Measurements from ENCODE around the gene ZNF22.

The ZNF22 gene

GRCh38 chr10:44961931-44962750, 38.6 kb upstream of the ZNF22 start:
- no peak overlapping the region for H3K27ac ChIP-seq (ENCODE audit: poor library complexity, severe bottlenecking)
- no peaks in the 10 kb centered on the region for H3K36me3 ChIP-seq (ENCODE audit: low read depth)
- no peaks in the 10 kb centered on the region for H3K27me3 ChIP-seq (ENCODE audit: insufficient read depth, poor library complexity, severe bottlenecking)
- H3K4me3 ChIP-seq (ENCODE audit: severe bottlenecking), result no peak overlapping the region
- ATAC-seq (ENCODE audit: low read depth) (no peak), DNase-seq (ENCODE audit: low spot score) (no peak)
- no peaks in the 10 kb centered on the region for H3K4me1 ChIP-seq (ENCODE audit: insufficient read depth, poor library complexity, severe bottlenecking)
- H3K9me3 ChIP-seq (ENCODE audit: severe bottlenecking), result no peaks in the 10 kb centered on the region
- TF ChIP-seq CTCF (IDR thresholded peaks at IDR 0.05; ENCODE audit: poor library complexity, severe bottlenecking), result no peak

GRCh38 chr10:44962870-44963738, 37.6 kb upstream of the ZNF22 start:
- ATAC-seq (ENCODE audit: low read depth) (no peak), DNase-seq (ENCODE audit: low spot score) (no peak)
- no peaks in the 10 kb centered on the region for H3K36me3 ChIP-seq (ENCODE audit: low read depth)
- no peak overlapping the region for H3K27ac ChIP-seq (ENCODE audit: poor library complexity, severe bottlenecking)
- no peaks in the 10 kb centered on the region for H3K27me3 ChIP-seq (ENCODE audit: insufficient read depth, poor library complexity, severe bottlenecking)
- H3K9me3 ChIP-seq (ENCODE audit: severe bottlenecking), result no peaks in the 10 kb centered on the region
- H3K4me1 ChIP-seq (ENCODE audit: insufficient read depth, poor library complexity, severe bottlenecking), result no peaks in the 10 kb centered on the region
- no peak for TF ChIP-seq CTCF (IDR thresholded peaks at IDR 0.05; ENCODE audit: poor library complexity, severe bottlenecking)
- no peak overlapping the region for H3K4me3 ChIP-seq (ENCODE audit: severe bottlenecking)

- H3K27ac ChIP-seq (ENCODE audit: poor library complexity, severe bottlenecking), result no peak overlapping the region
- DNase-seq (ENCODE audit: low spot score) (no peak), ATAC-seq (ENCODE audit: low read depth) (no peak)
- no peak overlapping the region for H3K4me3 ChIP-seq (ENCODE audit: severe bottlenecking)
- no peaks in the 10 kb centered on the region for H3K27me3 ChIP-seq (ENCODE audit: insufficient read depth, poor library complexity, severe bottlenecking)
- H3K9me3 ChIP-seq (ENCODE audit: severe bottlenecking), result no peaks in the 10 kb centered on the region
- no peaks in the 10 kb centered on the region for H3K4me1 ChIP-seq (ENCODE audit: insufficient read depth, poor library complexity, severe bottlenecking)
- TF ChIP-seq CTCF (IDR thresholded peaks at IDR 0.05; ENCODE audit: poor library complexity, severe bottlenecking), result no peak
- no peaks in the 10 kb centered on the region for H3K36me3 ChIP-seq (ENCODE audit: low read depth)
Measured at GRCh38 chr10:44963772-44964633, 36.7 kb upstream of the ZNF22 start.

- ATAC-seq (ENCODE audit: low read depth), result no peak
Measured at GRCh38 chr10:44965104-44965503, 35.6 kb upstream of the ZNF22 start.

More at GRCh38 chr10:44965104-44965503, 35.6 kb upstream of the ZNF22 start:
- DNase-seq (ENCODE audit: low spot score), result no peak
- H3K27me3 ChIP-seq (ENCODE audit: insufficient read depth, poor library complexity, severe bottlenecking), result no peaks in the 10 kb centered on the region
- no peaks in the 10 kb centered on the region for H3K9me3 ChIP-seq (ENCODE audit: severe bottlenecking)
- no peak overlapping the region for H3K4me3 ChIP-seq (ENCODE audit: severe bottlenecking)
- no peaks in the 10 kb centered on the region for H3K36me3 ChIP-seq (ENCODE audit: low read depth)
- no peaks in the 10 kb centered on the region for H3K4me1 ChIP-seq (ENCODE audit: insufficient read depth, poor library complexity, severe bottlenecking)
- no peak for TF ChIP-seq CTCF (IDR thresholded peaks at IDR 0.05; ENCODE audit: poor library complexity, severe bottlenecking)
- H3K27ac ChIP-seq (ENCODE audit: poor library complexity, severe bottlenecking), result no peak overlapping the region

All from RWPE2 (cell line).